Peyer's patch (tissue), 4 donors: ENCODE results near the gene SORBS1. TPM values are rescaled to one million over a fixed set of nuclear protein-coding genes. Genes with fewer than 3 reads are reported as not detected.

Source experiments
- DNase-seq, 3 donors: peaks; one replicate each; pipeline ENCODE4 v3.0.0-alpha.2; 2017 to 2019
- H3K27ac ChIP-seq, 4 donors: fragments of 200-600 bp; sonication (generic); one replicate each; pipeline ENCODE4 v1.5.1; 2016 to 2019
- H3K27me3 ChIP-seq, 2 donors: fragments of 200-600 bp; sonication (generic); one replicate each; pipeline ENCODE4 v1.5.1; 2019
- H3K36me3 ChIP-seq, 3 donors: fragments of 200-600 bp; sonication (generic); one replicate each; pipeline ENCODE4 v1.5.1; 2016 to 2019
- H3K4me1 ChIP-seq, 4 donors: fragments of 200-600 bp; sonication (generic); one replicate each; pipeline ENCODE4 v1.5.1; 2016 to 2019
- H3K4me3 ChIP-seq, 4 donors: fragments of 200-600 bp; sonication (generic); 1 replicate in 3 of 4; 2 replicates in 1 of 4; pipeline ENCODE4 v1.5.1; 2016 to 2019; ENCODE audit warnings: mild to moderate bottlenecking in 1 of 4
- H3K9me3 ChIP-seq, 4 donors: fragments of 200-600 bp; sonication (generic); one replicate each; pipeline ENCODE4 v1.5.1; 2016 to 2019; ENCODE audit warnings: mild to moderate bottlenecking in 1 of 4
- POLR2A ChIP-seq, 2 donors: fragments of 450-650 bp; IDR thresholded peaks; one replicate each; pipeline ENCODE4 v1.5.1; 2017; ENCODE audit warnings: antibody characterized with exemption in 2 of 2, mild to moderate bottlenecking in 2 of 2, moderate library complexity in 2 of 2
- total RNA-seq, 4 donors: library from RNA; depleted of rRNA; stranded (reverse); fragments of >200 nt; gene quantifications; one replicate each; pipeline ENCODE4 v1.1.0, GENCODE V29; 2016
- TF ChIP-seq, protein P1 (sequence below), 6 experiments: fragments of 450-650 bp in 4 of 6; fragments of 200-600 bp in 2 of 6; sonication (generic) in 1 of 6; IDR thresholded peaks; one replicate each; pipeline ENCODE4 v1.5.1; 2017 to 2019; ENCODE audit warnings: antibody characterized with exemption in 6 of 6, mild to moderate bottlenecking in 3 of 6, moderate library complexity in 1 of 6

The SORBS1 gene
- total RNA-seq, 4 donors from 2014 or later = 34.3 to 57.1 (median 48.7) TPM

DNA sequence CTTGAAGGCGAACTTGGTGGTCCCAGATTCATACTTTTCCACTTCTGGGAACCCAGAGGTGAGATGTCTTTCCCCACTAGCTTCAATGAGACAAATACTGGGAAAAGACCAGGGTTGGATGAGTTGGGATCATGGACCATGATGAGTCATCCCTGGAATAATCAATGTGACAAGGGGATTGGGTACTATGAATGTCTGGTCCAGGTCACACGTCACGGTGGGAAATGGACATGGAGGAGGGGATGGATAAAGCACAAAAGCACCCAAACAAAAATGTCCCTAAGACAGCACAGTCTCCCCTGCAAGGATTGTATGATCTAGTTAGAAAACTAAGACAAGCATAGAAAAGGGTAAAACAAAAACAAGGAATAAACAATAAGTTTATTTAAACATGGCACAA is 12.4 kb upstream of the SORBS1 start:
- Histone ChIP-seq H3K36me3 (no peaks in the 10 kb centered on the region), H3K4me1 (no peaks in the 10 kb centered on the region), H3K4me3 (no peak overlapping the region), H3K27ac (no peak overlapping the region), H3K27me3 (no peaks in the 10 kb centered on the region), H3K9me3 (no peaks in the 10 kb centered on the region)
- DNase-seq = peak in 1 of 3 donors; percentile 3
- TF ChIP-seq, protein P1, sequence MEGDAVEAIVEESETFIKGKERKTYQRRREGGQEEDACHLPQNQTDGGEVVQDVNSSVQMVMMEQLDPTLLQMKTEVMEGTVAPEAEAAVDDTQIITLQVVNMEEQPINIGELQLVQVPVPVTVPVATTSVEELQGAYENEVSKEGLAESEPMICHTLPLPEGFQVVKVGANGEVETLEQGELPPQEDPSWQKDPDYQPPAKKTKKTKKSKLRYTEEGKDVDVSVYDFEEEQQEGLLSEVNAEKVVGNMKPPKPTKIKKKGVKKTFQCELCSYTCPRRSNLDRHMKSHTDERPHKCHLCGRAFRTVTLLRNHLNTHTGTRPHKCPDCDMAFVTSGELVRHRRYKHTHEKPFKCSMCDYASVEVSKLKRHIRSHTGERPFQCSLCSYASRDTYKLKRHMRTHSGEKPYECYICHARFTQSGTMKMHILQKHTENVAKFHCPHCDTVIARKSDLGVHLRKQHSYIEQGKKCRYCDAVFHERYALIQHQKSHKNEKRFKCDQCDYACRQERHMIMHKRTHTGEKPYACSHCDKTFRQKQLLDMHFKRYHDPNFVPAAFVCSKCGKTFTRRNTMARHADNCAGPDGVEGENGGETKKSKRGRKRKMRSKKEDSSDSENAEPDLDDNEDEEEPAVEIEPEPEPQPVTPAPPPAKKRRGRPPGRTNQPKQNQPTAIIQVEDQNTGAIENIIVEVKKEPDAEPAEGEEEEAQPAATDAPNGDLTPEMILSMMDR (IDR thresholded peaks at IDR 0.05) = no peak
- no peak for TF ChIP-seq POLR2A (IDR thresholded peaks at IDR 0.05)

DNA sequence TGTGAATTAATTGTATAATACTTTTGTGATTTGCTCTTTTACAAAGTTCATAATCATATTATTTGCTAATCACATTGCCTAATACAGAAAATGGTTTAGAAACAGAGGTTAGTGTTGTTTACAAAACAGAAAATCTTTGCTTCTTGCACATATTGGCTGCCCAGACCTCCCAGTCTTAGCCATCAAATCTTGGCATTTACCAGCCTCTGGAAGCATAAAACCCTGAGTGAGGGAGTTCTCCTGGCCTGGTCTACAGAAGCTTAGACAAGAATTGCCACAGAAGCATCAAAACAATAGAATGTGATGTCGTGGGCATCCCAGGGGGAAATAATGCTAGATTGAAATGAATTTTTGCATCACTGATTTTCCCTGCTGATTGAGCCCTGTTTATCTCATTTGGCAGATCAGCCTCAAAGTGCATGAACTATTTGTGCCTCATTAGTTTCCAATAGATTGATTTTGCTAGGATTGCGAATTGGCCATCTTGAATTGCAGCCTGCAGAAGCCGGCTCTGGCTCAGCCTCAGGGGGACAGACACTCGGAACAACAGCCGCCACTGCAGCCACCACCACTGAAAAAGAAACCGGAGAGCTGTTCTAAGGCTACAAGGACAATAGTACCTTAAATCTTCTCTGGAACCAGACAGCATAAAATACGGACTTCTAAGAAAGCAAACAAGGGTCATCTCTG is 11.1 kb upstream of the SORBS1 start:
- no peaks in the 10 kb centered on the region for H3K9me3 ChIP-seq
- peaks cover 0 to 8% (median 0%) of the 10 kb centered on the region in 4 donors for H3K4me1 ChIP-seq
- H3K4me3 ChIP-seq = no peak overlapping the region
- H3K27ac ChIP-seq = no peak overlapping the region
- TF ChIP-seq, protein P1 (IDR thresholded peaks at IDR 0.05) = no peak
- TF ChIP-seq POLR2A (IDR thresholded peaks at IDR 0.05) = no peak
- peak in 1 of 3 donors; percentile 6 for DNase-seq
- H3K27me3 ChIP-seq = no peaks in the 10 kb centered on the region
- H3K36me3 ChIP-seq = no peaks in the 10 kb centered on the region

DNA sequence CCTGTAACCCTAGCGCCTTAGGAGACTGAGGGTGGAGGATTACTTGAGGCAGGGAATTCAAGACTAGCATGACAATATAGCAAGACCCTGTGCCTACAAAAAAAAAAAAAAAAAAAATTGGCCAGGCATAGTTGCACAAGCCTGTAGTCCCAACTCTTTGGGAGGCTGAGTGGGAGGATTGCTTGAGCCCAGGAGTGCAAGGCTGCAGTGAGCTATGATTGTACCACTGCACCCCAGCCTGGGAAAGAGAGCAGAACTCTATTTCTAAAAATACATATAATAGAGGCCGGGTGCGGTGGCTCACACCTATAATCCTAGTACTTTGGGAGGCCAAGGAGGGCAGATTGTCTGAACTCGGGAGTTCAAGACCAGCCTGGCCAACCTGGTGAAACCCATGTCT is 10.2 kb upstream of the SORBS1 start:
- no peak overlapping the region for H3K4me3 ChIP-seq
- TF ChIP-seq, protein P1 (IDR thresholded peaks at IDR 0.05) = no peak
- no peak for TF ChIP-seq POLR2A (IDR thresholded peaks at IDR 0.05)
- H3K9me3 ChIP-seq = no peaks in the 10 kb centered on the region
- H3K27ac ChIP-seq = no peak overlapping the region
- peaks cover 0 to 8% (median 0%) of the 10 kb centered on the region in 4 donors for H3K4me1 ChIP-seq
- peak in 1 of 3 donors; percentile 23 for DNase-seq
- H3K36me3 ChIP-seq = no peaks in the 10 kb centered on the region
- H3K27me3 ChIP-seq = no peaks in the 10 kb centered on the region

DNA sequence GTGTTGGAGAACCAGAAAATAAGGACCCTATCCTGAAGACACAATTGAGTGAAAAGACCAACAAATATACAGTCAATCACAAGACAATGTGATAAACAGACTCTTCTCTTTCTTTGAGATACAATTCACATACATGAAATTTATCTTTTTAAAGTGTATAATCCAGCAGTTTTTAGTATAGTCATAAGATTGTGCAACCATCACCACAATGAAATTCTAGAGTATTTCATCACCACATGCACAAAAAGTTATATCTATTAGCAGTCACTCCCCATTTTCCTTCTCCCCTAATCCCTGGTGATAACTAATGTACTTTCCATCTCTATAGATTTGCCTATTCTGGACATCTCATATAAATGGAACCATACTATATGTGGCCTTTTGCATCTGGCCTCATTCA is 8.2 kb upstream of the SORBS1 start:
- no peak overlapping the region for H3K4me3 ChIP-seq
- H3K9me3 ChIP-seq = no peaks in the 10 kb centered on the region
- no peak overlapping the region for H3K27ac ChIP-seq
- H3K27me3 ChIP-seq = no peaks in the 10 kb centered on the region
- peaks cover 0 to 8% (median 0%) of the 10 kb centered on the region in 4 donors for H3K4me1 ChIP-seq
- H3K36me3 ChIP-seq = no peaks in the 10 kb centered on the region
- TF ChIP-seq, protein P1 (IDR thresholded peaks at IDR 0.05) = no peak
- TF ChIP-seq POLR2A (IDR thresholded peaks at IDR 0.05) = no peak
- DNase-seq = no peak

DNA sequence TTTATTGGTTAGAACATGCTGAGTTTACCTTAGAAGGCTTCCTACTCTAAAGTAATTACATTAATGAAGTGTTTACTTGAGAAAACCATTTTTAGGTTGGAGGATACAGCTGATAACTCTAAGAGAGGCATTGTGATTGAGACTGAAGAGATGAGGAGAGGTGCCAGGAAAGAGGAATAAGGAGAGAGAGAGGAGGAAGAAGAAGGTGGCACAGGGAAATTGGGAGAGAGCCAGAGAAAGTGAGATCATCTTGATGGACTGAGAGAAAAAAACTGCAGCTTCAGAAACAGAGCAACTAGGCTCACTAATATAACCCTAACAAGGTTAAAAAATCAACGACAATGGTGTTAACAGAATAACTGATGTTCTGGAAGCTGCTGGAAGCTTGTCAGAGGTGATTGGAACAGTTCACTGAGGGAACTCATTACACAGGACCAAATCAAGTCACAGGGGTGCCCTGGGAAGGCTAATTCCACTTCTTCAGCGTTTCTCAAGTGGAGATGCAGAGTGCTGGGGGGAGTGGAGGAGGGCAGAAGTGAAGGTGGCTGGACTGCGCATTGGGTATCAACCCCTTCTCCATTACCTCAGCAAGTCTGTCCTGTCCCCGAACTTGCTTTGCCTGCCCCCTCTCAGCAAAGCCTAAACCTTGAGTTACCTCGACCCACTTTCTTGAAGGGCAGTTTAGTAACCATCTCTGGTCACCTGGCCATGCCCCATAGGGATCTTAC is 6.9 kb upstream of the SORBS1 start:
- no peak overlapping the region for H3K4me3 ChIP-seq
- no peak for TF ChIP-seq POLR2A (IDR thresholded peaks at IDR 0.05)
- TF ChIP-seq, protein P1 (IDR thresholded peaks at IDR 0.05) = no peak
- H3K27me3 ChIP-seq = no peaks in the 10 kb centered on the region
- peaks cover 0 to 8% (median 0%) of the 10 kb centered on the region in 4 donors for H3K4me1 ChIP-seq
- H3K36me3 ChIP-seq = no peaks in the 10 kb centered on the region
- DNase-seq = no peak
- no peak overlapping the region for H3K27ac ChIP-seq
- H3K9me3 ChIP-seq = no peaks in the 10 kb centered on the region
